HG02973 (cell line): ENCODE measurements around the gene OR10J4.
"Not testable (repeated sequence)": the region's sequence is repeated elsewhere in the genome, so short reads cannot be mapped to it uniquely, and the experiment has no call there.

Experiments used
- ATAC-seq: cut with Tn5 transposase; IDR thresholded peaks from one replicate; pipeline ENCODE4 v1.9.1; 2021; ENCODE audit warnings: moderate library complexity; ENCODE audit not compliant: unreplicated experiment

OR10J4 gene

GRCh38 chr1:159431904-159432303 lies at the start of gene OR10J4:
Gene OR10J4 (plus strand): TSS chr1:159432204.
- no peak for ATAC-seq

- no peak for ATAC-seq
Measured at GRCh38 chr1:159406821-159407220, 25.2 kb upstream of the OR10J4 start.

GRCh38 chr1:159408862-159409400 lies 23.1 kb upstream of the OR10J4 start:
- ATAC-seq = no peak

- ATAC-seq = no peak
Measured at GRCh38 chr1:159421821-159422220, 10.2 kb upstream of the OR10J4 start.

- ATAC-seq = no peak
Measured at GRCh38 chr1:159428536-159428935, 3.5 kb upstream of the OR10J4 start.

GRCh38 chr1:159429074-159429861 lies 2.7 kb upstream of the OR10J4 start:
- no peak for ATAC-seq

GRCh38 chr1:159430985-159431384 lies 1.0 kb upstream of the OR10J4 start:
- ATAC-seq = no peak

- no peak for ATAC-seq
Measured at GRCh38 chr1:159436469-159436868, 4.5 kb downstream of the OR10J4 start.

GRCh38 chr1:159439422-159439821 lies 7.4 kb downstream of the OR10J4 start, which contains the start of gene OR10J1:
Gene OR10J1 (plus strand): TSS chr1:159439722. CDS start chr1:159439792, 70 bp downstream.
- ATAC-seq = no peak

GRCh38 chr1:159441360-159441759 lies 9.4 kb downstream of the OR10J4 start:
- no peak for ATAC-seq

- no peak for ATAC-seq
Measured at GRCh38 chr1:159442428-159442827, 10.4 kb downstream of the OR10J4 start.

- ATAC-seq = no peak
Measured at GRCh38 chr1:159443066-159443750, 11.2 kb downstream of the OR10J4 start.

- ATAC-seq = no peak
Measured at GRCh38 chr1:159444511-159444910, 12.5 kb downstream of the OR10J4 start.

- no peak for ATAC-seq
Measured at GRCh38 chr1:159448181-159448580, 16.2 kb downstream of the OR10J4 start.

- ATAC-seq = not testable (repeated sequence)
Measured at GRCh38 chr1:159449605-159450004, 17.6 kb downstream of the OR10J4 start.

GRCh38 chr1:159459551-159459950 lies 27.5 kb downstream of the OR10J4 start:
- ATAC-seq = no peak

GRCh38 chr1:159465191-159465603 lies 33.2 kb downstream of the OR10J4 start:
- ATAC-seq = no peak

GRCh38 chr1:159468321-159468720 lies 36.3 kb downstream of the OR10J4 start:
- no peak for ATAC-seq

GRCh38 chr1:159469921-159470533 lies 38.0 kb downstream of the OR10J4 start:
- ATAC-seq = no peak

- ATAC-seq = no peak
Measured at GRCh38 chr1:159473335-159473734, 41.3 kb downstream of the OR10J4 start.

GRCh38 chr1:159474926-159475325 lies 42.9 kb downstream of the OR10J4 start:
- ATAC-seq = no peak
